ENCODE results near the gene AFG1L. TPM values are rescaled to one million over a fixed set of nuclear protein-coding genes. Genes with fewer than 3 reads are reported as not detected.
"Not testable (repeated sequence)": the region's sequence is repeated elsewhere in the genome, so short reads cannot be mapped to it uniquely, and the experiment has no call there.

AFG1L gene
- total RNA-seq, 1 donor from 2014 or later = 4.3 TPM

- DNase-seq (ENCODE audit: low spot score) = peak; percentile 44
Observed at GRCh38 chr6:108556866-108557493, 262.1 kb downstream of the AFG1L start.

- DNase-seq (ENCODE audit: low spot score) = peak; percentile 74
Observed at GRCh38 chr6:108557494-108558371, 262.9 kb downstream of the AFG1L start.

- peak; percentile 99 for DNase-seq (ENCODE audit: low spot score)
Observed at GRCh38 chr6:108558372-108559096, 263.7 kb downstream of the AFG1L start.

- DNase-seq (ENCODE audit: low spot score) = peak; percentile 96
Observed at GRCh38 chr6:108559097-108559883, 264.4 kb downstream of the AFG1L start.

- DNase-seq (ENCODE audit: low spot score) = peak; percentile 86
Observed at GRCh38 chr6:108559884-108560462, 265.1 kb downstream of the AFG1L start.

- peak; percentile 93 for DNase-seq (ENCODE audit: low spot score)
Observed at GRCh38 chr6:108560463-108561308, 265.8 kb downstream of the AFG1L start, which contains the start of gene FOXO3. TSS of gene FOXO3 (plus strand) at chr6:108560917. CDS start at chr6:108561209, 292 bp downstream.

GRCh38 chr6:108561309-108561647, 266.4 kb downstream of the AFG1L start:
- DNase-seq (ENCODE audit: low spot score) = not testable (repeated sequence)

GRCh38 chr6:108561742-108562502, 267.1 kb downstream of the AFG1L start:
- no peak for DNase-seq (ENCODE audit: low spot score)

GRCh38 chr6:108562503-108562993, 267.7 kb downstream of the AFG1L start:
- DNase-seq (ENCODE audit: low spot score) = peak; percentile 66

GRCh38 chr6:108563292-108563691, 268.4 kb downstream of the AFG1L start:
- DNase-seq (ENCODE audit: low spot score) = no peak

GRCh38 chr6:108564178-108564577, 269.3 kb downstream of the AFG1L start:
- DNase-seq (ENCODE audit: low spot score) = no peak

- no peak for DNase-seq (ENCODE audit: low spot score)
Observed at GRCh38 chr6:108565091-108565766, 270.4 kb downstream of the AFG1L start.

GRCh38 chr6:108565893-108566292, 271.0 kb downstream of the AFG1L start:
- DNase-seq (ENCODE audit: low spot score) = no peak

GRCh38 chr6:108566406-108566805, 271.6 kb downstream of the AFG1L start:
- DNase-seq (ENCODE audit: low spot score) = no peak

- DNase-seq (ENCODE audit: low spot score) = no peak
Observed at GRCh38 chr6:108568101-108568500, 273.2 kb downstream of the AFG1L start.

- DNase-seq (ENCODE audit: low spot score) = no peak
Observed at GRCh38 chr6:108568551-108569305, 273.9 kb downstream of the AFG1L start.

- no peak for DNase-seq (ENCODE audit: low spot score)
Observed at GRCh38 chr6:108570517-108570916, 275.7 kb downstream of the AFG1L start.
